ENCODE data around the gene CEP112.

DNA sequence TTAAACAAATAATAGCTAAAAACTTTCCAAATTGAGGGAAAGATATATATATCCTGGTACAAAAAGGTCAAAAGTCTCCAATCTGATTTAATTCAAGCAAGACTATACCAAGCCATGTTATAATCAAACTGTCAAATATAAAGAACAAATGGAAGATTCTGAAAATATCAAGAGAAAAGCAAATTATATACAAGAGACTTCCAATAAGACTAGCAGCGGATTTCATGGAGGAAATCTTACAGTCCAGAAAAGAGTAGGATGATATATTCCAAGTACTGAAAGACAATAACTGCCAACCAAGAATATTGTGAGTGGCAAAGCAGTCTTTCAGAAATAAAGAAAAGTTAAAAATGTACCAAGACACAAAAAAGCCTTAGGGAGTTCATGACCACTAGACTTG, 102.2 kb downstream of the CEP112 start:
- TF ChIP-seq SP1 (IDR thresholded peaks at IDR 0.05) (no peak), BHLHE40 (IDR thresholded peaks at IDR 0.05; ENCODE audit: borderline replicate concordance) (no peak), TARDBP (IDR thresholded peaks at IDR 0.05) (no peak), FOXA1 (IDR thresholded peaks at IDR 0.05) (no peak), FOXK2 (IDR thresholded peaks at IDR 0.05) (no peak), HDGF (IDR thresholded peaks at IDR 0.05; ENCODE audit: borderline replicate concordance) (no peak), FOXM1 (IDR thresholded peaks at IDR 0.05; ENCODE audit: borderline replicate concordance) (no peak), PKNOX1 (IDR thresholded peaks at IDR 0.05) (no peak), ARNT (IDR thresholded peaks at IDR 0.05) (no peak), ELF4 (IDR thresholded peaks at IDR 0.05) (no peak), SUZ12 (IDR thresholded peaks at IDR 0.05) (no peak), NFRKB (IDR thresholded peaks at IDR 0.05) (no peak)

Measured in HEK293T (cell line).